K562 (cell line): ENCODE data around the gene MED13L. TPM values are rescaled to one million over a fixed set of nuclear protein-coding genes. Genes with fewer than 3 reads are reported as not detected.

ENCODE experiments used
- HNRNPH1 ChIP-seq: fragments of 200-400 bp; formaldehyde crosslinking; optimal IDR thresholded peaks from 2 replicates; pipeline ENCODE3; 2017; ENCODE audit warnings: low read depth, mild to moderate bottlenecking, low read length, moderate library complexity
- RAD21 ChIP-seq, 2 experiments: fragments of 250-450 bp in 1 of 2; fragments of 450-650 bp in 1 of 2; sonication (Bioruptor Pico) in 1 of 2; formaldehyde crosslinking in 1 of 2; IDR thresholded peaks in 1 of 2; conservative IDR thresholded peaks in 1 of 2; 2 replicates each; pipeline versions ENCODE4 v1.4.0 to v1.8.0; 2020 to 2022; ENCODE audit warnings: mild to moderate bottlenecking in 2 of 2, moderate library complexity in 1 of 2
- SMARCC2 ChIP-seq: fragments of 450-650 bp; IDR thresholded peaks from 2 replicates; pipeline ENCODE4 v1.6.1; 2017; ENCODE audit warnings: antibody characterized with exemption, moderate library complexity, mild to moderate bottlenecking, low read depth
- ZNF586 ChIP-seq: fragments of 450-650 bp; formaldehyde crosslinking; conservative IDR thresholded peaks from 2 replicates; pipeline ENCODE4 v1.4.0; 2020; ENCODE audit warnings: mild to moderate bottlenecking, moderate library complexity
- polyA plus RNA-seq, 8 experiments: library from polyadenylated mRNA; depleted of rRNA in 4 of 8; stranded (reverse) in 5 of 8; unstranded in 3 of 8; fragments of >200 nt; fragmentation: Nextera tagmentation in 2 of 8; fragmentation: Illumina TruSeq in 1 of 8; extraction: Ambion mirVana in 2 of 8; extraction: Trizol in 1 of 8; gene quantifications; 2 replicates each; pipeline versions ENCODE4 v1.2.1 to v1.2.3, GENCODE V29; 2011 to 2014; ENCODE audit warnings: inconsistent platforms in 1 of 8, missing spikeins in 1 of 8
- total RNA-seq, 7 experiments: library from RNA; depleted of rRNA in 6 of 7; stranded (reverse); fragments of >200 nt in 6 of 7; fragmentation: Illumina TruSeq in 2 of 7; extraction: Trizol in 2 of 7; gene quantifications; 2 replicates each; pipeline versions ENCODE4 v1.2.1 to v1.2.3, GENCODE V29; 2011 to 2021; ENCODE audit warnings: low replicate concordance in 1 of 7
- TF ChIP-seq, protein P1 (sequence below): IDR thresholded peaks from 2 replicates; pipeline ENCODE4 v1.6.1; 2016; ENCODE audit warnings: missing genetic modification characterization, missing compliant biosample characterization
- TF ChIP-seq, protein P2 (sequence below): fragments of 250-450 bp; sonication (Bioruptor Pico); IDR thresholded peaks from 2 replicates; pipeline ENCODE4 v1.8.0; 2021; ENCODE audit warnings: mild to moderate bottlenecking, moderate library complexity
- TF ChIP-seq, protein P3 (sequence below), 2 experiments: IDR thresholded peaks in 1 of 2; conservative IDR thresholded peaks in 1 of 2; 2 replicates each; pipeline ENCODE4 v1.6.1; 2016; ENCODE audit warnings: low read depth in 2 of 2, mild to moderate bottlenecking in 1 of 2, missing compliant biosample characterization in 1 of 2, missing genetic modification characterization in 1 of 2, moderate library complexity in 1 of 2

Gene MED13L
- total and polyA plus RNA-seq, 9 of the 15 experiments (the other 6 are each of a cell fraction or from before 2014, with no cell fraction given) = 13.4 to 90.3 (median 36.9) TPM

DNA sequence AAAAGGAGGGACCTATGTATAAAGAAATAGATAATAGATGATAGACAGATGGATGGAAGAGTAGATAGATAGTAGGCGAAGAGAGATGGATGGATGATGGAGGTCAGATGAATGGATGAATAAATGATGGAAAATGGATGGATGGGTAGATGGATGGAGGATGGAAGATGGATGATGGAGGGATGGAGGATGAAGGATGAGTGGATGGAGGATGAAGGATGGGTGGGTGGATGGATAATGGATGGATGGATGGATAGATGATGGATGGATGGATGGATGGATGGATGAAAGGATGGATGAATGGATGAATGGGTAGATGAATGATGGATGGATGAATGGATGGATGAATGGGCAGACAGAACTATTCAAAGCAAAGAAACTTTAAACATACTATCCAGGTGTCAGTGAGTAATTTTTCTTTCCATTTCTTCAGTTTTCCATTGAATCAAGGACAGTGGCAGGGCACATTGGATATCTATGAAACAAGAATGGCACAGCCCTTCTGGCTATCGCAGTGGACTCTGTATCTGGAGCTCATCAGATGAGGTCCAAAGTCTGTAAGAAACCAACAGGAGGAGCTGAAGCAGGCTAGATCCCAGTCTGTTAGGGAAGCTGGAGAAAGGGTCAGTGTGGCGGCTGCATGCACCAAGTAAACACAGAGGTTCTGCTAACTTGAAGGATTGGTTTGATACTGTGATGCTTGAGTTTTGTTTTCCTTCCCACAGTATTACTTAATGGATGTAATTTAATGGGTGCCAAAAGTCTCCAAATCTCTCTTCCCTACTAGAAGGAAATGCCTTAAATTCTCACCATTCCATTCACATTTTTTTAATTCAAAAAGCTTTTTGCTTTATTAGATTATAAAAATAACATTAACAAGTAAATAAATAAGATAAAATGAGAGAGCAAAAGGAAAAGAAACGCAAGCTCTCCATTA lies 18.1 kb upstream of the MED13L start (continued):
- TF ChIP-seq, protein P1, sequence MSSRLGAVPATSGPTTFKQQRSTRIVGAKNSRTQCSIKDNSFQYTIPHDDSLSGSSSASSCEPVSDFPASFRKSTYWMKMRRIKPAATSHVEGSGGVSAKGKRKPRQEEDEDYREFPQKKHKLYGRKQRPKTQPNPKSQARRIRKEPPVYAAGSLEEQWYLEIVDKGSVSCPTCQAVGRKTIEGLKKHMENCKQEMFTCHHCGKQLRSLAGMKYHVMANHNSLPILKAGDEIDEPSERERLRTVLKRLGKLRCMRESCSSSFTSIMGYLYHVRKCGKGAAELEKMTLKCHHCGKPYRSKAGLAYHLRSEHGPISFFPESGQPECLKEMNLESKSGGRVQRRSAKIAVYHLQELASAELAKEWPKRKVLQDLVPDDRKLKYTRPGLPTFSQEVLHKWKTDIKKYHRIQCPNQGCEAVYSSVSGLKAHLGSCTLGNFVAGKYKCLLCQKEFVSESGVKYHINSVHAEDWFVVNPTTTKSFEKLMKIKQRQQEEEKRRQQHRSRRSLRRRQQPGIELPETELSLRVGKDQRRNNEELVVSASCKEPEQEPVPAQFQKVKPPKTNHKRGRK (tag) = no peak
- TF ChIP-seq, protein P2, sequence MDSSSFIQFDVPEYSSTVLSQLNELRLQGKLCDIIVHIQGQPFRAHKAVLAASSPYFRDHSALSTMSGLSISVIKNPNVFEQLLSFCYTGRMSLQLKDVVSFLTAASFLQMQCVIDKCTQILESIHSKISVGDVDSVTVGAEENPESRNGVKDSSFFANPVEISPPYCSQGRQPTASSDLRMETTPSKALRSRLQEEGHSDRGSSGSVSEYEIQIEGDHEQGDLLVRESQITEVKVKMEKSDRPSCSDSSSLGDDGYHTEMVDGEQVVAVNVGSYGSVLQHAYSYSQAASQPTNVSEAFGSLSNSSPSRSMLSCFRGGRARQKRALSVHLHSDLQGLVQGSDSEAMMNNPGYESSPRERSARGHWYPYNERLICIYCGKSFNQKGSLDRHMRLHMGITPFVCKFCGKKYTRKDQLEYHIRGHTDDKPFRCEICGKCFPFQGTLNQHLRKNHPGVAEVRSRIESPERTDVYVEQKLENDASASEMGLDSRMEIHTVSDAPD = no peak
- TF ChIP-seq HNRNPH1 = no peak
- TF ChIP-seq SMARCC2 = no peak
- no peak for TF ChIP-seq ZNF586 (CRISPR knock-in tag)
- TF ChIP-seq, protein P3, sequence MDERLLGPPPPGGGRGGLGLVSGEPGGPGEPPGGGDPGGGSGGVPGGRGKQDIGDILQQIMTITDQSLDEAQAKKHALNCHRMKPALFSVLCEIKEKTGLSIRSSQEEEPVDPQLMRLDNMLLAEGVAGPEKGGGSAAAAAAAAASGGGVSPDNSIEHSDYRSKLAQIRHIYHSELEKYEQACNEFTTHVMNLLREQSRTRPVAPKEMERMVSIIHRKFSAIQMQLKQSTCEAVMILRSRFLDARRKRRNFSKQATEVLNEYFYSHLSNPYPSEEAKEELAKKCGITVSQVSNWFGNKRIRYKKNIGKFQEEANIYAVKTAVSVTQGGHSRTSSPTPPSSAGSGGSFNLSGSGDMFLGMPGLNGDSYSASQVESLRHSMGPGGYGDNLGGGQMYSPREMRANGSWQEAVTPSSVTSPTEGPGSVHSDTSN (CRISPR knock-in tag; IDR thresholded peaks at IDR 0.05; ENCODE audit: low read depth) = no peak
- TF ChIP-seq, protein P3 (tag; conservative IDR thresholded peaks at IDR 0.05; ENCODE audit: low read depth) = no peak
- TF ChIP-seq RAD21 (CRISPR knock-in tag; conservative IDR thresholded peaks at IDR 0.05 in 1 of 2, IDR thresholded peaks at IDR 0.05 in 1 of 2) = no peak; a peak in 1 of 4 replicates
